GM23338 (cell line): ENCODE results near the gene CFAP157. TPM values are rescaled to one million over a fixed set of nuclear protein-coding genes. Genes with fewer than 3 reads are reported as not detected.

Experiments
- ATAC-seq: fragments of 200-7000 bp; cut with Tn5 transposase; 3 replicates; pipeline ENCODE4 v1.9.1; 2020
- DNase-seq: peaks from one replicate; pipeline ENCODE4 v3.0.0-alpha.2; 2015; ENCODE audit warnings: low spot score
- H2AFZ ChIP-seq: fragments of 200-600 bp; sonication (generic); 2 replicates; pipeline ENCODE4 v1.8.0; 2016; ENCODE audit warnings: antibody characterized with exemption, mild to moderate bottlenecking, moderate library complexity
- H3F3A ChIP-seq: fragments of 200-600 bp; sonication (generic); replicated peaks from 2 replicates; pipeline ENCODE4 v1.8.0; 2017; ENCODE audit warnings: antibody characterized with exemption, mixed run types, low read depth
- H3K27ac ChIP-seq: fragments of 200-600 bp; sonication (generic); 2 replicates; pipeline ENCODE4 v1.6.1; 2016; ENCODE audit warnings: low read depth
- H3K27me3 ChIP-seq: fragments of 200-600 bp; sonication (generic); 2 replicates; pipeline ENCODE4 v1.8.0; 2016; ENCODE audit warnings: mild to moderate bottlenecking, mixed run types, moderate library complexity; ENCODE audit not compliant: insufficient read depth
- H3K36me3 ChIP-seq: fragments of 200-600 bp; sonication (generic); 2 replicates; pipeline ENCODE4 v1.8.0; 2016; ENCODE audit warnings: mild to moderate bottlenecking; ENCODE audit not compliant: insufficient read depth
- H3K4me1 ChIP-seq: fragments of 200-600 bp; sonication (generic); 2 replicates; pipeline ENCODE4 v1.8.0; 2016; ENCODE audit warnings: mild to moderate bottlenecking, moderate library complexity; ENCODE audit not compliant: insufficient read depth
- H3K4me2 ChIP-seq: fragments of 200-600 bp; sonication (generic); 2 replicates; pipeline ENCODE4 v1.7.1; 2017; ENCODE audit warnings: mixed run types
- H3K4me3 ChIP-seq: fragments of 200-600 bp; sonication (generic); 2 replicates; pipeline ENCODE4 v1.6.1; 2016; ENCODE audit warnings: mixed run types
- H3K79me2 ChIP-seq: fragments of 200-600 bp; sonication (generic); replicated peaks from 2 replicates; pipeline ENCODE4 v1.8.0; 2017; ENCODE audit warnings: mild to moderate bottlenecking; ENCODE audit not compliant: insufficient read depth
- H3K9me2 ChIP-seq: fragments of 200-600 bp; sonication (generic); 2 replicates; pipeline ENCODE4 v1.8.0; 2017; ENCODE audit not compliant: insufficient read depth
- H4K20me1 ChIP-seq: fragments of 200-600 bp; sonication (generic); replicated peaks from 2 replicates; pipeline ENCODE4 v1.8.0; 2017; ENCODE audit warnings: mild to moderate bottlenecking; ENCODE audit not compliant: insufficient read depth
- H3K27ac Mint-ChIP-seq: 2 replicates; pipeline ENCODE4 v1.8.0; 2020; ENCODE audit warnings: inconsistent platforms, mild to moderate bottlenecking, moderate library complexity, mixed read lengths
- H3K27me3 Mint-ChIP-seq: 3 replicates; pipeline ENCODE4 v1.8.0; 2022; ENCODE audit warnings: low read depth, mild to moderate bottlenecking, moderate library complexity, mixed read lengths, inconsistent platforms; ENCODE audit not compliant: insufficient read depth, poor library complexity
- H3K36me3 Mint-ChIP-seq: 3 replicates; pipeline ENCODE4 v1.8.0; 2021; ENCODE audit warnings: low read depth, mild to moderate bottlenecking, inconsistent platforms, moderate library complexity, mixed read lengths
- H3K4me1 Mint-ChIP-seq: 3 replicates; pipeline ENCODE4 v1.8.0; 2020; ENCODE audit warnings: mild to moderate bottlenecking, inconsistent platforms, mixed read lengths
- H3K4me3 Mint-ChIP-seq: 3 replicates; pipeline ENCODE4 v1.8.0; 2021; ENCODE audit warnings: moderate library complexity, mild to moderate bottlenecking, inconsistent platforms, mixed read lengths
- H3K9me3 Mint-ChIP-seq: 3 replicates; pipeline ENCODE4 v1.8.0; 2020; ENCODE audit warnings: moderate library complexity, mild to moderate bottlenecking, inconsistent platforms, mixed read lengths
- CREB1 ChIP-seq: fragments of 250-450 bp; sonication (Bioruptor Pico); IDR thresholded peaks from 2 replicates; pipeline ENCODE4 v1.5.0; 2020; ENCODE audit warnings: low read depth, mild to moderate bottlenecking, moderate library complexity
- CTCF ChIP-seq, 2 experiments: fragments of 200-600 bp in 1 of 2; sonication (generic) in 1 of 2; conservative IDR thresholded peaks; 2 replicates each; pipeline versions ENCODE4 v1.5.1 to v1.6.1; 2016 to 2017; ENCODE audit warnings: antibody characterized with exemption in 2 of 2, low read depth in 2 of 2, mild to moderate bottlenecking in 2 of 2, moderate library complexity in 1 of 2
- ETS1 ChIP-seq: IDR thresholded peaks from 2 replicates; pipeline ENCODE4 v1.6.1; 2016; ENCODE audit warnings: antibody characterized with exemption
- EZH2 ChIP-seq: fragments of 200-600 bp; sonication (generic); IDR thresholded peaks from one replicate; pipeline ENCODE4 v1.8.0; 2017; ENCODE audit warnings: antibody characterized with exemption, mild to moderate bottlenecking, low read depth; ENCODE audit not compliant: unreplicated experiment
- EZH2phosphoT487 ChIP-seq: fragments of 200-600 bp; sonication (generic); IDR thresholded peaks from one replicate; pipeline ENCODE4 v1.8.1; 2018; ENCODE audit warnings: antibody characterized with exemption; ENCODE audit not compliant: unreplicated experiment
- JUNB ChIP-seq: IDR thresholded peaks from one replicate; pipeline ENCODE4 v1.6.1; 2016; ENCODE audit warnings: antibody characterized with exemption; ENCODE audit not compliant: unreplicated experiment
- NANOG ChIP-seq: IDR thresholded peaks from 2 replicates; pipeline ENCODE4 v1.6.1; 2016; ENCODE audit warnings: antibody characterized with exemption, borderline replicate concordance
- POLR2AphosphoS5 ChIP-seq: IDR thresholded peaks from 2 replicates; pipeline ENCODE4 v1.6.1; 2016; ENCODE audit warnings: antibody characterized with exemption, low read depth
- REST ChIP-seq: IDR thresholded peaks from one replicate; pipeline ENCODE4 v1.6.1; 2018; ENCODE audit warnings: antibody characterized with exemption; ENCODE audit not compliant: unreplicated experiment
- STAT1 ChIP-seq: IDR thresholded peaks from one replicate; pipeline ENCODE4 v1.6.1; 2016; ENCODE audit warnings: antibody characterized with exemption; ENCODE audit not compliant: unreplicated experiment
- ZNF114 ChIP-seq: fragments of 250-450 bp; sonication (Bioruptor Pico); IDR thresholded peaks from 2 replicates; pipeline ENCODE4 v1.5.0; 2020; ENCODE audit warnings: mild to moderate bottlenecking, moderate library complexity
- ZNF331 ChIP-seq: fragments of 250-450 bp; sonication (Bioruptor Pico); IDR thresholded peaks from 2 replicates; pipeline ENCODE4 v1.5.0; 2020; ENCODE audit warnings: low read depth, mild to moderate bottlenecking, moderate library complexity
- ZNF462 ChIP-seq: fragments of 250-450 bp; sonication (Bioruptor Pico); IDR thresholded peaks from 2 replicates; pipeline ENCODE4 v1.5.0; 2020; ENCODE audit warnings: mild to moderate bottlenecking, moderate library complexity
- polyA plus RNA-seq: library from polyadenylated mRNA; unstranded; fragments of >200 nt; fragmentation: Nextera tagmentation; extraction: Ambion mirVana; gene quantifications from 2 replicates; pipeline ENCODE4 v1.2.1, GENCODE V29; 2016
- total RNA-seq: library from RNA; depleted of rRNA; stranded (reverse); fragments of >200 nt; shearing (Covaris generic); gene quantifications from 2 replicates; pipeline ENCODE4 v1.2.3, GENCODE V29; 2014

CFAP157 gene
- total and polyA plus RNA-seq, 2 experiments from 2014 or later, result 0.17 to 0.55 TPM

GRCh38 chr9:127710204-127710783 is 3.5 kb downstream of the CFAP157 start (continued):
- no peak for TF ChIP-seq ZNF462 (CRISPR knock-in tag)

- Histone ChIP-seq H3K4me2 (peak overlapping the region; percentile 51), H3K27ac (no peak overlapping the region), H3K4me1 (peaks cover 14% of the 10 kb centered on the region), H3K36me3 (no peaks in the 10 kb centered on the region), H3K27me3 (no peaks in the 10 kb centered on the region), H2AFZ (no peak overlapping the region), H3K79me2 (no peaks in the 10 kb centered on the region), H3K9me2 (no peaks in the 10 kb centered on the region), H3K4me3 (no peak overlapping the region), H4K20me1 (no peaks in the 10 kb centered on the region), H3F3A (0 out of 2 replicates have a peak, but pooled peaks cover 12% of the 10 kb centered on the region)
- H3K4me3 Mint-ChIP-seq, result peak overlapping the region; percentile 22; the same call in 1 of the 3 replicates
- no peak overlapping the region for H3K27ac Mint-ChIP-seq
- H3K36me3 Mint-ChIP-seq, result no peaks in the 10 kb centered on the region; the same call in 2 of the 3 replicates
- H3K27me3 Mint-ChIP-seq, result peaks cover 15% of the 10 kb centered on the region
- peaks cover 30% of the 10 kb centered on the region for H3K4me1 Mint-ChIP-seq
- peaks cover 4% of the 10 kb centered on the region; the same call in 2 of the 3 replicates for H3K9me3 Mint-ChIP-seq
- DNase-seq (no peak), ATAC-seq (no peak)
- TF ChIP-seq ETS1 (no peak), CTCF (conservative IDR thresholded peaks at IDR 0.05; ENCODE audit: low read depth in 2 of 2) (no peak), EZH2 (no peak), CREB1 (no peak), POLR2AphosphoS5 (no peak), JUNB (no peak), STAT1 (no peak), REST (no peak), ZNF114 (CRISPR knock-in tag) (no peak), ZNF331 (no peak), NANOG (no peak), EZH2phosphoT487 (no peak)
These were observed 4.5 kb downstream of the CFAP157 start for GRCh38 chr9:127711226-127711701.
